PC-9 (cell line): Measurements from ENCODE around the gene TBRG4.

Experiments used
- EZH2 ChIP-seq: fragments of 200-600 bp; sonication (generic); IDR thresholded peaks from 2 replicates; pipeline ENCODE4 v1.8.0; 2017; ENCODE audit warnings: antibody characterized with exemption, low read depth
- TF ChIP-seq, protein P1 (sequence below): fragments of 200-600 bp; sonication (generic); conservative IDR thresholded peaks from 2 replicates; pipeline ENCODE4 v1.6.1; 2017; ENCODE audit warnings: mixed run types, antibody characterized with exemption, mild to moderate bottlenecking, moderate library complexity

- TF ChIP-seq, protein P1, sequence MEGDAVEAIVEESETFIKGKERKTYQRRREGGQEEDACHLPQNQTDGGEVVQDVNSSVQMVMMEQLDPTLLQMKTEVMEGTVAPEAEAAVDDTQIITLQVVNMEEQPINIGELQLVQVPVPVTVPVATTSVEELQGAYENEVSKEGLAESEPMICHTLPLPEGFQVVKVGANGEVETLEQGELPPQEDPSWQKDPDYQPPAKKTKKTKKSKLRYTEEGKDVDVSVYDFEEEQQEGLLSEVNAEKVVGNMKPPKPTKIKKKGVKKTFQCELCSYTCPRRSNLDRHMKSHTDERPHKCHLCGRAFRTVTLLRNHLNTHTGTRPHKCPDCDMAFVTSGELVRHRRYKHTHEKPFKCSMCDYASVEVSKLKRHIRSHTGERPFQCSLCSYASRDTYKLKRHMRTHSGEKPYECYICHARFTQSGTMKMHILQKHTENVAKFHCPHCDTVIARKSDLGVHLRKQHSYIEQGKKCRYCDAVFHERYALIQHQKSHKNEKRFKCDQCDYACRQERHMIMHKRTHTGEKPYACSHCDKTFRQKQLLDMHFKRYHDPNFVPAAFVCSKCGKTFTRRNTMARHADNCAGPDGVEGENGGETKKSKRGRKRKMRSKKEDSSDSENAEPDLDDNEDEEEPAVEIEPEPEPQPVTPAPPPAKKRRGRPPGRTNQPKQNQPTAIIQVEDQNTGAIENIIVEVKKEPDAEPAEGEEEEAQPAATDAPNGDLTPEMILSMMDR, result no peak
- TF ChIP-seq EZH2, result no peak
Observed at GRCh38 chr7:45103958-45104843, 7.3 kb downstream of the TBRG4 start.
